ENCODE data around the gene NRG4.
"Not testable (repeated sequence)": the region's sequence is repeated elsewhere in the genome, so short reads cannot be mapped to it uniquely, and the experiment has no call there.

NRG4 gene

DNA sequence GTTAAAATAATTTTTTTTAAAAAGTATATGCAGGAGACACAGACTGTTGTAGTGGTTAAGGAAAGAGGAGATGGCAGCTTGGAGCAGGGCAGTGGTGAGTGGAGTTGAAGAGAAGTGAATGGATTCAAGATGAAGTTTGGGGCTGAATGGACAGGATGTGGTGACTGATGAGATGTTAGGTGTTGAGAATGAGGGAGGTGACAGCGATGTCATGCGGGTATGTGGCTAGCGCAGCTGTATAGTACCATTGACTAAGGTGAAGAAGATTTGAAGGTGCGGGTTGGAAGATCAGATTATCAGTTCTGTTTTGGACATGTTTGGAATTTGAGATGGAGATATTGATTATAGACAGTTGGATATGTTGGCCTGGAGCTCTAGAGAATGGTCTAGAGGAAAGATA is 88.5 kb downstream of the NRG4 start:
- no peak overlapping the region for H3K9ac ChIP-seq (ENCODE audit: low read depth, low read length)
- no peak overlapping the region for H3K4me2 ChIP-seq (ENCODE audit: low read length)
- H3K27me3 ChIP-seq (ENCODE audit: control insufficient read depth, insufficient read depth, low read length), result no peaks in the 10 kb centered on the region
- peaks cover 23% of the 10 kb centered on the region for H3K36me3 ChIP-seq (ENCODE audit: insufficient read depth, low read length)
- H3K4me3 ChIP-seq (ENCODE audit: low read length), result no peak overlapping the region
- no peaks in the 10 kb centered on the region for H3K9me3 ChIP-seq (replicated peaks; ENCODE audit: low read length)
- peaks cover 11% of the 10 kb centered on the region for H3K4me1 ChIP-seq (ENCODE audit: control insufficient read depth, insufficient read depth, low read length)

DNA sequence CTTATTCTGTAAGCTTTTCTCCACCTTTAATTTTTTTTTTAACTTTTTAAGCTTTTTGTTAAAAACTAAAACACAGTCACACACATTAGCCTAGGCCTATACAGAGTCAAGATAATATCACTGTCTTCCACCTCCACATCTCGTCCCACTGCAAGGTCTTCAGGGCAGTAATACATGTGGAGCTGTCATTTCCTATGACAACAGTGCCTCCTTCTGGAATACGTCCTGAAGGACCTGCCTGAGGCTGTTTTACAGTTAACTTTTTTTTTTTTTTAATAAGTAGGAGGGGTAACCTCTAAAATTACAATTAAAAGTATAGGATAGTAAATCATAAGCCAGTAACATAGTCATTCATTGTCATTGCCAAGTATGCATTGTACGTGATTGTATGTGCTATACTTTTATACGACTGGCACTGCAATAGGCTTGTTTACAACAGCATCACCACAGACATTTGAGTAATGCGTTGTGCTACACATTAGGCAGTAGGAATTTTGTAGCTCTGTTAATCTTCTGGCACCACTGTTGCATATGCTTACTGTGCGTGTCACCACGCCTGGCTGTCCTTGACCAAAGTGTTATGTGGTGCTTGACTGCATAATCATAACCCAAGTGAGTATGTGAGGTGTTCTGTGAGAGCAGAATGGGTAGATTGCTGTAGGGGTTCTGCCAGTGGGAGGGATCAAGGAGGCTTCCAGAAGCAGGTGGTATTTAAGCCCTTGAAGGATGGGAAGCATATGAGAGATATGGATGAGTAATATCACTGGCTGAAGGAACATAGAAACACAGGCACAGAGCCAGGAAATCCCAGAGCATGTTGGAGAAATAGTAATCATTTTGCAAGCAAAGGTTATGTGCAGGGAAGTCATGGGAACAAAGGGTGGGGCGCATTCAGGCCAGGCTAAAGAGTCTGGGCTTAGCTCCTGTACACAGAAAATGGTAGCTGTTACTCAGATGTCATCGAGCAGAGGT is 90.2 kb downstream of the NRG4 start:
- no peak overlapping the region for H3K4me2 ChIP-seq (ENCODE audit: low read length)
- no peak overlapping the region for H3K4me3 ChIP-seq (ENCODE audit: low read length)
- H3K4me1 ChIP-seq (ENCODE audit: control insufficient read depth, insufficient read depth, low read length), result peaks cover 11% of the 10 kb centered on the region
- no peaks in the 10 kb centered on the region for H3K27me3 ChIP-seq (ENCODE audit: control insufficient read depth, insufficient read depth, low read length)
- H3K9me3 ChIP-seq (replicated peaks; ENCODE audit: low read length), result no peaks in the 10 kb centered on the region
- no peak overlapping the region for H3K9ac ChIP-seq (ENCODE audit: low read depth, low read length)
- H3K36me3 ChIP-seq (ENCODE audit: insufficient read depth, low read length), result peaks cover 37% of the 10 kb centered on the region

DNA sequence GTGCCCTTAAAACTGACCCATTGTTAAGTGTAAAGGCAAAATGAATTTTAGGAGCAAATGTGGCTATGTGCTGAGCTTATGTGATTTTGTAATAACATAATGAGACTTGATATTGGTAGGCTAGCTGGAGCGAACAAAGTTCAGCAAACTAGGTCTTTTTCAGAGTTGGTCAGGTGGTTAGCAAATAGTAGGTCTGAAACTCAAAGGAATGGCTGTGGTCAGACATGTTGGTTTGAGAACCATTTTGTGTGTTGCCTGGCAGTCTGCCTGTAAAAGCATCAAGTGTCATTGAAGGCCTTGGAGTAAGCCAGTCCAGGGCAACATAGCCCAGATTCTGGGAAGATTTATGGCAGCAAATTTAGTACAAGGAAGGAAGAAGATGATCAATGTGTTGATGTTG is 92.1 kb downstream of the NRG4 start:
- no peak overlapping the region for H3K9ac ChIP-seq (ENCODE audit: low read depth, low read length)
- H3K27me3 ChIP-seq (ENCODE audit: control insufficient read depth, insufficient read depth, low read length), result no peaks in the 10 kb centered on the region
- peaks cover 11% of the 10 kb centered on the region for H3K4me1 ChIP-seq (ENCODE audit: control insufficient read depth, insufficient read depth, low read length)
- H3K9me3 ChIP-seq (replicated peaks; ENCODE audit: low read length), result no peaks in the 10 kb centered on the region
- no peak overlapping the region for H3K4me2 ChIP-seq (ENCODE audit: low read length)
- no peak overlapping the region for H3K4me3 ChIP-seq (ENCODE audit: low read length)
- H3K36me3 ChIP-seq (ENCODE audit: insufficient read depth, low read length), result peaks cover 38% of the 10 kb centered on the region

DNA sequence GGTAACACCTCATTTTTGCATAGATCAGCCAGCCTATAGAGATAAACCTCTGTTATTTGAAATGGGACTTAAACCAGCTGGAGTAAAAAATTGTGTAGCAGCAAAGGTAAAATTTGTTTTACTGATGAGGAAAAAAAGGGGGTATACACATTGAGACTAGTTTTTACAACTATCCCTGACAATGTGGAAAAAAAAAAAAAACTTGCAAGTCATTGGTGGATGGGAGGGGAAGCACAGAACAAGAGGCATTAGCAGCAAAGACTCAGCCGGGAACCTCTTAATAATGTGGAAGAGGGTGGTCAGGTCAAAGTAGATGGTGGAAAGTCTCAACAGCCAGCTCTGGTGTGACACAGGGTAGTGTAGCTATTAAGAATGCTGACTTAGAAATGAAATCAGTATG is 94.1 kb downstream of the NRG4 start:
- peaks cover 11% of the 10 kb centered on the region for H3K4me1 ChIP-seq (ENCODE audit: control insufficient read depth, insufficient read depth, low read length)
- H3K4me3 ChIP-seq (ENCODE audit: low read length), result no peak overlapping the region
- H3K27me3 ChIP-seq (ENCODE audit: control insufficient read depth, insufficient read depth, low read length), result no peaks in the 10 kb centered on the region
- no peak overlapping the region for H3K9ac ChIP-seq (ENCODE audit: low read depth, low read length)
- H3K4me2 ChIP-seq (ENCODE audit: low read length), result no peak overlapping the region
- H3K36me3 ChIP-seq (ENCODE audit: insufficient read depth, low read length), result peaks cover 50% of the 10 kb centered on the region
- H3K9me3 ChIP-seq (replicated peaks; ENCODE audit: low read length), result no peaks in the 10 kb centered on the region

DNA sequence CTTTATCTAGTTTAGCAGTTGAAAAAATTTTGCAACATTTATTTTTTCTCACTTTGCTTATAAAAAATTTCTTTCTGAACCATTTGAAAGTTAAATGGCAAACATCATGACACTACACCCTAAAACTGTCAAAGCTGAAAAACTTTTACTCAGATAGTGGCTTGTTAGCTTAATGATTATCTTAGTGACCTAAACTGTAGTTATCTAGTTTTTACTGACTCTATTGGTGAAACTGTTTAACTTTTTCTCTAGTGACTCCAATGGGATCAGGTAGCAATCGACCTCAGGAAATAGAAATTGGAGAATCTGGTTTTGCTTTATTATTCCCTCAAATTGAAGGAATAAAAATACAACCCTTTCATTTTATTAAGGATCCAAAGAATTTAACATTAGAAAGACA is 95.2 kb downstream of the NRG4 start:
- H3K9me3 ChIP-seq (replicated peaks; ENCODE audit: low read length), result no peaks in the 10 kb centered on the region
- H3K27me3 ChIP-seq (ENCODE audit: control insufficient read depth, insufficient read depth, low read length), result no peaks in the 10 kb centered on the region
- peaks cover 3% of the 10 kb centered on the region for H3K4me1 ChIP-seq (ENCODE audit: control insufficient read depth, insufficient read depth, low read length)
- H3K4me3 ChIP-seq (ENCODE audit: low read length), result no peak overlapping the region
- no peak overlapping the region for H3K9ac ChIP-seq (ENCODE audit: low read depth, low read length)
- H3K36me3 ChIP-seq (ENCODE audit: insufficient read depth, low read length), result peaks cover 50% of the 10 kb centered on the region
- H3K4me2 ChIP-seq (ENCODE audit: low read length), result no peak overlapping the region

DNA sequence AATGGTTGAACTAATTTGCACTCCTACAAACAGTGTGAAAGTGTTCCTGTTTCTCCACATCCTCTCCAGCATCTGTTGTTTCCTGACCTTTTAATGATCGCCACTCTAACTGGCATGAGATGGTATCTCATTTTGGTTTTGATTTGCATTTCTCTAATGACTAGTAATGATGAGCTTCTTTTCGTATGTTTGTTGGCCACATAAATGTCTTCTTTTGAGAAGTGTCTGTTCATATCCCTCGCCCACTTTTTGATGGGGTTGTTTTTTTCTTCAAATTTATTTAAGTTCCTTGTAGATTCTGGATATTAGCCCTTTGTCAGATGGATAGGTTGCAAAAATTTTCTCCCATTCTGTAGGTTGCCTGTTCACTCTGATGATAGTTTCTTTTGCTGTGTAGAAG is 101.9 kb downstream of the NRG4 start:
- not testable (repeated sequence) for H3K27me3 ChIP-seq (ENCODE audit: control insufficient read depth, insufficient read depth, low read length); H3K4me3 ChIP-seq (ENCODE audit: low read length); H3K4me1 ChIP-seq (ENCODE audit: control insufficient read depth, insufficient read depth, low read length); H3K4me2 ChIP-seq (ENCODE audit: low read length); H3K9me3 ChIP-seq (replicated peaks; ENCODE audit: low read length); H3K9ac ChIP-seq (ENCODE audit: low read depth, low read length)
- peaks cover 33% of the 10 kb centered on the region for H3K36me3 ChIP-seq (ENCODE audit: insufficient read depth, low read length)

DNA sequence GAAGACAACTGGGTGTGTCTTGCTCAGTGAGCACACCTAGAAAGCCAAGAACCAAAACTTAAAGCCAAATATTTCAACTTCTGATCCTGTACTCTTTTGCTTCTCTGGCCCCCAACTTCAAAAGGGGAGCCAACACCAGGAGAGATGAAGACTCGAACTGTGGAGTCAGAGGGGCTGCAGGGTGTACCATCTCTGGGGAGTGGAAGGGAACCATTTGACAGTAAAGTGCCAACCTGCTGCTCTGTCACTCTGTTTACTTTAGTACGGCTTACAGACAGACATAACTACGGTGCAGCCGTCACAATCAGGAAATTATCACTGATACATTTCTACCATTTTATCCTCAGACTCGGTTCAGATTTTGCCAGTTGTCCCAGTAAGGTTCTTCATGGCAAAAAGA is 107.0 kb downstream of the NRG4 start:
- peak overlapping the region; percentile 41 for H3K4me2 ChIP-seq (ENCODE audit: low read length)
- no peaks in the 10 kb centered on the region for H3K27me3 ChIP-seq (ENCODE audit: control insufficient read depth, insufficient read depth, low read length)
- H3K36me3 ChIP-seq (ENCODE audit: insufficient read depth, low read length), result peaks cover 34% of the 10 kb centered on the region
- no peaks in the 10 kb centered on the region for H3K9me3 ChIP-seq (replicated peaks; ENCODE audit: low read length)
- H3K4me1 ChIP-seq (ENCODE audit: control insufficient read depth, insufficient read depth, low read length), result peaks cover 15% of the 10 kb centered on the region
- no peak overlapping the region for H3K4me3 ChIP-seq (ENCODE audit: low read length)
- H3K9ac ChIP-seq (ENCODE audit: low read depth, low read length), result no peak overlapping the region

DNA sequence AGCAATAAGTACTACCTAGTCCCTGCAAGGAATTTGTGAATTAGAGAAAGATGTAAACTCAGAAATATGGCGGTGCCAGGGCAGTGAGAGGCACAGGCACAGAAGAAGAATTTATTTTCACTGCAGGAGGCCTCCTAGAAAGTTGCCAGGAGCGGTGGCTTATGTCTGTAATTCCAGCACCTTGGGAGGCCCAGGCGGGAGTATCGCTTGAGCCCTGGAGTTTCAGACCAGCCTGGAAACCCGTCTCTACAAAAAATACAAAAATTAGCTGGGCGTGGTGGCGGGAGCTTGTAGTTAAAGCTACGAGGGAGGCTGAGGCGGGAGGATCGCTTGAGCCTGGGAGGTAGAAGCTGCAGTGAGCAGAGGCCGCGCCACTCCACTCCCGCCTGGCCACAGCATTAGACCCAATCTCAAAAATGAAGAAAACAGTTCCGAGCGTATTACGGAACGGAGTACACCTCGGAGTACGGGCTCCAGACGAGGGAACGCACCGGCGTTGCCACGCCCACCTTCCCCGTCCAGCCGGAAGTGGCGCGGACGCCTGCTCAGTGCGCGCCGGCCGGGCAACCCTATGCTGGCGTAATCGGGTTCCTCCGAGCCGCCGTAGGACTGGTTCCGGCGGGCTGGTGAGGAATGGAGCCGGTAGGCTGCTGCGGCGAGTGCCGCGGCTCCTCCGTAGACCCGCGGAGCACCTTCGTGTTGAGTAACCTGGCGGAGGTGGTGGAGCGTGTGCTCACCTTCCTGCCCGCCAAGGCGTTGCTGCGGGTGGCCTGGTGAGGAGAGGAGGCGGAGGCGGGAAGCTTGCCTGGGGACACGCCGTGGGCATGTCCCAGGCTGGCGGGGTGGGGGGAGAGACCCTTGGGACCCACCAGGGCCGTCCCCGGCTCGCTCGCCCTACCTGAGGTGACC is 108.6 kb downstream of the NRG4 start, which contains the start of gene FBXO22:
Gene FBXO22, plus strand, starts transcription at position 548 of the 909 bp plus-strand sequence. Its CDS starts 86 bp downstream, at position 634.
- peak within 1 kb of the TSS; percentile 94 for H3K9ac ChIP-seq (ENCODE audit: low read depth, low read length)
- no peaks in the 10 kb centered on the region for H3K9me3 ChIP-seq (replicated peaks; ENCODE audit: low read length)
- H3K27me3 ChIP-seq (ENCODE audit: control insufficient read depth, insufficient read depth, low read length), result no peaks in the 10 kb centered on the region
- H3K4me2 ChIP-seq (ENCODE audit: low read length), result peak within 1 kb of the TSS; percentile 95
- H3K4me3 ChIP-seq (ENCODE audit: low read length), result peak within 1 kb of the TSS; percentile 99
- H3K4me1 ChIP-seq (ENCODE audit: control insufficient read depth, insufficient read depth, low read length), result peaks cover 15% of the 10 kb centered on the region
- peaks cover 44% of the 10 kb centered on the region for H3K36me3 ChIP-seq (ENCODE audit: insufficient read depth, low read length)

DNA sequence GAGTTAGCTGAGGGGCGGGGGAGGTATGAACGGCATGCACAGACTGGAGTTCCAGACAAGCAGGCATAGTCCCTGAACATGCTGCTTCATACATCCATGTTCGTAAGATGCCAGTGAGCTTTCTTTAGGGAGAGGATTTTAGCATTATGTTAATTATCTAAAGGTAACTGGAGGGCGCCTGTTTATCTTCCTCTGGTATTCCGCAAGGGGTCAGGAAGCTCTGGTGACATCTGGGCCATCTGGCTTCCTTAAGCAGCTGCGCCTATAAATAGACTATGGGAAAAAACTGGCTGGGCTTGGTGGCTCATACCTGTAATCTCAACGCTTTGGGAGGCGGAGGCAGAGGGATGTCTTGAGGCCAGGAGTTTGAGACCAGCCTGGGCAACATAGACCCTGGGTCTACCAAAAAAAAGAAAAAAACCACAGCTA is 110.1 kb downstream of the NRG4 start:
- Histone ChIP-seq H3K9me3 (replicated peaks; ENCODE audit: low read length) (no peaks in the 10 kb centered on the region), H3K9ac (ENCODE audit: low read depth, low read length) (no peak overlapping the region), H3K36me3 (ENCODE audit: insufficient read depth, low read length) (peaks cover 49% of the 10 kb centered on the region), H3K4me2 (ENCODE audit: low read length) (no peak overlapping the region), H3K4me1 (ENCODE audit: control insufficient read depth, insufficient read depth, low read length) (peaks cover 15% of the 10 kb centered on the region), H3K27me3 (ENCODE audit: control insufficient read depth, insufficient read depth, low read length) (no peaks in the 10 kb centered on the region), H3K4me3 (ENCODE audit: low read length) (no peak overlapping the region)

DNA sequence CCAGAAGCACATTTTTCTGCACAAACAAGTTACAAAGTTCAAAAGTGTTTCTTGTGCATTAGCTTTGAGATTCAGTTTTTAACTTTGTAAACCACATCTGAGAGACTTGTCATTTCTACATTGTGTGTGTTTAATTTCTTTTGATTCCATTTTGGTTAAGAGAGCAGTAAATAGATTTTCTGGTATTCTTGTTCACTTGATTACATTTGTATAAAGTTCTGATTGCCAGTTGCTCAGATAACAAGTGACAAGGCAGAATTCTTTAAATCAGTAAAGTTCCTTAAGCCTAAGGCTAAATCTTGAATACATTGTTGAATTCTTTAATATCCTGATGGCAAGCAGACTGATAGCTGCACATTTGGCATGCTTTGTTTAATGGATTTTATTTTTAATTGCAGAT is 111.6 kb downstream of the NRG4 start:
- no peaks in the 10 kb centered on the region for H3K27me3 ChIP-seq (ENCODE audit: control insufficient read depth, insufficient read depth, low read length)
- peaks cover 38% of the 10 kb centered on the region for H3K36me3 ChIP-seq (ENCODE audit: insufficient read depth, low read length)
- H3K9me3 ChIP-seq (replicated peaks; ENCODE audit: low read length), result no peaks in the 10 kb centered on the region
- no peak overlapping the region for H3K4me2 ChIP-seq (ENCODE audit: low read length)
- peaks cover 13% of the 10 kb centered on the region for H3K4me1 ChIP-seq (ENCODE audit: control insufficient read depth, insufficient read depth, low read length)
- H3K9ac ChIP-seq (ENCODE audit: low read depth, low read length), result no peak overlapping the region
- no peak overlapping the region for H3K4me3 ChIP-seq (ENCODE audit: low read length)

DNA sequence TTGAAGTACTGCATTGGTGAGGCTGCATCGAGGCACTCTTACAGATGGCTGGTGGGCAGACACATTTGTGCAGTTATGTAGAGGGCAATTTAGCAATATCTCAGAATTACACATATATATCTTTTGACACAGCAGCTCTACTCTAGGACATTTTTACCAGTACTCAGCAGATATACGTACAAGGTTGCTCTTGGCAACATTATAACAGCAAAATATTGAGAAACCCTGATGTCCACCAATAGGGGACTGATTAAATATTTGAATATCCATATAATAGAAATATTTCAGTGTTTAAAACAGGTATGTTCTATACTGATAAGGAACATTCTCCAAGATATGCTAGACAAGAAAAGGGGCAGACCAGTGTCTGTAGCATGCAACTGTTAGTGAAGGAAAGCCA is 116.5 kb downstream of the NRG4 start:
- no peak overlapping the region for H3K4me3 ChIP-seq (ENCODE audit: low read length)
- H3K27me3 ChIP-seq (ENCODE audit: control insufficient read depth, insufficient read depth, low read length), result no peaks in the 10 kb centered on the region
- no peak overlapping the region for H3K4me2 ChIP-seq (ENCODE audit: low read length)
- no peaks in the 10 kb centered on the region for H3K9me3 ChIP-seq (replicated peaks; ENCODE audit: low read length)
- no peak overlapping the region for H3K9ac ChIP-seq (ENCODE audit: low read depth, low read length)
- H3K4me1 ChIP-seq (ENCODE audit: control insufficient read depth, insufficient read depth, low read length), result peaks cover 17% of the 10 kb centered on the region
- H3K36me3 ChIP-seq (ENCODE audit: insufficient read depth, low read length), result peaks cover 30% of the 10 kb centered on the region
